ENCODE results near the gene FAM89B.

FAM89B gene

GRCh38 chr11:65588199-65589054 is 16.1 kb downstream of the FAM89B start:
- DNase-seq (ENCODE audit: low read depth in 2 of 2) = peak; percentile 54 to 60

- peak in 1 of 2 donors; percentile 33 for DNase-seq (ENCODE audit: low read depth in 2 of 2)
These were observed 17.3 kb downstream of the FAM89B start for GRCh38 chr11:65589444-65590239.

- DNase-seq (ENCODE audit: low read depth in 2 of 2) = no peak
These were observed 18.0 kb downstream of the FAM89B start for GRCh38 chr11:65590240-65590738.

- DNase-seq (ENCODE audit: low read depth in 2 of 2) = no peak
These were observed 19.9 kb downstream of the FAM89B start for GRCh38 chr11:65591939-65592857.

GRCh38 chr11:65592858-65593517 is 20.6 kb downstream of the FAM89B start:
- DNase-seq (ENCODE audit: low read depth in 2 of 2) = no peak

- DNase-seq (ENCODE audit: low read depth in 2 of 2) = peak in 1 of 2 donors; percentile 40
These were observed 21.4 kb downstream of the FAM89B start for GRCh38 chr11:65593518-65594414.

GRCh38 chr11:65595131-65595530 is 22.8 kb downstream of the FAM89B start:
- DNase-seq (ENCODE audit: low read depth in 2 of 2) = no peak

- DNase-seq (ENCODE audit: low read depth in 2 of 2) = no peak
These were observed 23.4 kb downstream of the FAM89B start, which contains the start of gene KCNK7 for GRCh38 chr11:65595543-65596281. Gene KCNK7, minus strand, starts transcription at chr11:65595800. Its CDS starts 28 bp downstream, at chr11:65595772.

GRCh38 chr11:65596520-65596919 is 24.2 kb downstream of the FAM89B start:
- DNase-seq (ENCODE audit: low read depth in 2 of 2) = no peak

- no peak for DNase-seq (ENCODE audit: low read depth in 2 of 2)
These were observed 25.9 kb downstream of the FAM89B start for GRCh38 chr11:65598258-65598699.

GRCh38 chr11:65599216-65599954 is 27.0 kb downstream of the FAM89B start:
- no peak for DNase-seq (ENCODE audit: low read depth in 2 of 2)

- no peak for DNase-seq (ENCODE audit: low read depth in 2 of 2)
These were observed 27.6 kb downstream of the FAM89B start for GRCh38 chr11:65599955-65600246.

- DNase-seq (ENCODE audit: low read depth in 2 of 2) = no peak
These were observed 31.9 kb downstream of the FAM89B start for GRCh38 chr11:65604258-65604657.

GRCh38 chr11:65606876-65607613 is 34.7 kb downstream of the FAM89B start:
- no peak for DNase-seq (ENCODE audit: low read depth in 2 of 2)

- no peak for DNase-seq (ENCODE audit: low read depth in 2 of 2)
These were observed 35.5 kb downstream of the FAM89B start for GRCh38 chr11:65607614-65608426.

GRCh38 chr11:65609229-65609628 is 36.9 kb downstream of the FAM89B start:
- DNase-seq (ENCODE audit: low read depth in 2 of 2) = no peak

GRCh38 chr11:65609665-65610064 is 37.3 kb downstream of the FAM89B start:
- DNase-seq (ENCODE audit: low read depth in 2 of 2) = no peak
